Neuron (in vitro differentiated cells): ENCODE data around the gene SF3B3.

Experiments
- H2AFZ ChIP-seq: one replicate; pipeline ENCODE4 v1.6.1; 2013; ENCODE audit warnings: low read depth, mild to moderate bottlenecking, inconsistent platforms, low read length, moderate library complexity
- H3K27me3 ChIP-seq: one replicate; pipeline ENCODE4 v1.6.1; 2013; ENCODE audit warnings: low read length; ENCODE audit not compliant: insufficient read depth
- H3K36me3 ChIP-seq: one replicate; pipeline ENCODE4 v1.6.1; 2013; ENCODE audit warnings: low read length; ENCODE audit not compliant: insufficient read depth
- H3K4me1 ChIP-seq: one replicate; pipeline ENCODE4 v1.6.1; 2013; ENCODE audit warnings: low read length; ENCODE audit not compliant: insufficient read depth
- H3K4me3 ChIP-seq: 2 replicates; pipeline ENCODE4 v1.5.1; 2013; ENCODE audit warnings: mild to moderate bottlenecking, low read length, moderate library complexity
- H3K9me3 ChIP-seq: one replicate; pipeline ENCODE4 v1.6.1; 2013; ENCODE audit warnings: low read length

SF3B3 gene

GRCh38 chr16:70490261-70490660 is 33.4 kb upstream of the SF3B3 start:
- H3K4me1 ChIP-seq, result no peaks in the 10 kb centered on the region
- H3K4me3 ChIP-seq, result no peak overlapping the region
- H3K9me3 ChIP-seq, result no peaks in the 10 kb centered on the region
- H3K36me3 ChIP-seq, result peaks cover 32% of the 10 kb centered on the region
- no peak overlapping the region for H2AFZ ChIP-seq
- no peaks in the 10 kb centered on the region for H3K27me3 ChIP-seq

GRCh38 chr16:70493802-70494201 is 29.8 kb upstream of the SF3B3 start:
- peaks cover 55% of the 10 kb centered on the region for H3K36me3 ChIP-seq
- H3K9me3 ChIP-seq, result no peaks in the 10 kb centered on the region
- H3K27me3 ChIP-seq, result no peaks in the 10 kb centered on the region
- H3K4me3 ChIP-seq, result no peak overlapping the region
- H3K4me1 ChIP-seq, result no peaks in the 10 kb centered on the region
- H2AFZ ChIP-seq, result no peak overlapping the region

DNA sequence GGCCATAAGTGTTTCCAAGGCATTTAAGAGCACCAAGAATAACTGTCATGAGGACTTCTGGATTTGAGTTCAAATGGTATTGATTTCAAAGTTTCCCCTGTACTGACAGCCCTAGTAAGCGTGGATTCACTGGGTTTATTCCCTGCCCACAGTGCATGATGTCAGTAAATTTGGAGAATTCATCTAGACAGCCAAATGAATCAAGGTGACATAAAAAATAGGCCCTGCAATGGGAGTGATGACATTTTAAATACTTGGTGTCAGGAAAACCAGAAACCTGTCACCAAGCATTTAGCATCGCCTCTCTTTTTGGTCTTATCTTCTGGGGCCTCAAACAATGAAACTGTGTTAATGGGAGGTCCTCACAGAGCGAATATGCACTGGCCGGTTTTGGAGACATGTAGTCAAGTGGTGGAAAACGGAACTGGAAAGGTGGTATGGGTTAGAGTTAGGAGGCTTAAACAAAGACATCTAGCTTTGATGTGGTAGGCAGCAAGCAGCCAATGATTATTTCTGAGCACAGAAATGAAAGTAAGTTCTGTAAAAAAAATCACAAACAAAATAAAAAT is 29.3 kb upstream of the SF3B3 start:
- H3K4me1 ChIP-seq, result no peaks in the 10 kb centered on the region
- H3K36me3 ChIP-seq, result peaks cover 58% of the 10 kb centered on the region
- H3K4me3 ChIP-seq, result no peak overlapping the region
- no peaks in the 10 kb centered on the region for H3K9me3 ChIP-seq
- H2AFZ ChIP-seq, result no peak overlapping the region
- no peaks in the 10 kb centered on the region for H3K27me3 ChIP-seq

DNA sequence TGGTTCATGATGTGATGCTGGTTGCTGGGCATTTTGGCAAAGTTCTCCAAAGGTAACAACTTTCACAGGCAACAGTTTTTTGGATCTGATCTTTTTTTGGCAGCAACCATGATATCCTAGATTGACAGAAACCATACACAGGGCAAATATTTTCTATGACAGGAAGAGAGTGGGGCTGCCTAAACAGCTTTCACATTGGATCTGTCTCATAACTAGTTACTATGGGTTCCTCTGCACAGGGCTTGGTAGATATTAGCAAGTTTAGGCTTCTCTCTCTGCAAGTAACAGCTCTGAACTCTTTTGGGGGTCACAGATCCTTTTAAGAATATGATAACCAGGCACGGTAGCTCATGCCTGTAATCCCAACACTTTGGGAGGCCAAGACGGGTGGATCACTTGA is 28.8 kb upstream of the SF3B3 start:
- H3K4me3 ChIP-seq, result no peak overlapping the region
- H3K9me3 ChIP-seq, result no peaks in the 10 kb centered on the region
- no peak overlapping the region for H2AFZ ChIP-seq
- H3K36me3 ChIP-seq, result peaks cover 61% of the 10 kb centered on the region
- H3K4me1 ChIP-seq, result no peaks in the 10 kb centered on the region
- H3K27me3 ChIP-seq, result no peaks in the 10 kb centered on the region

- no peaks in the 10 kb centered on the region for H3K9me3 ChIP-seq
- H3K4me3 ChIP-seq, result no peak overlapping the region
- H3K4me1 ChIP-seq, result no peaks in the 10 kb centered on the region
- H3K36me3 ChIP-seq, result peaks cover 54% of the 10 kb centered on the region
- H2AFZ ChIP-seq, result no peak overlapping the region
- H3K27me3 ChIP-seq, result no peaks in the 10 kb centered on the region
These were observed 28.0 kb upstream of the SF3B3 start for GRCh38 chr16:70495425-70496182.

DNA sequence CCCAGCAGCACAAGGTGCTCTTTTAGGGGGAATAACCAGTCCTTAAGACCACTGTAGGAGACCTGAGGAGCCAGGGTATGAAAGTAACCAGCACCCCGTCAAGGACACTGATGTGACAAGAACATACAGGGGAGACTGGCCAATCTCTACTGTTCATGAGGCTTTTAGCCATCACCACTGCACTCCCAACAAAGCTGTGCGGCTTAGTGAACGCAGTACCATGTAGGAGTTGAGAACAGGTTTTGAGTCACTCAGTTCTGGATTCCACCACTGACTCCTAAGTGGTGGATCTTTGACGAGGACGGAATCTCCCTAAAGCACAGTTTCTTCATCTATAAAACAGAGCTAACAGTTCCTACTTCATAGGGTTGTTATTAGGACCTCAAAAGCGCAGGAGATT is 27.1 kb upstream of the SF3B3 start:
- no peaks in the 10 kb centered on the region for H3K27me3 ChIP-seq
- no peak overlapping the region for H3K4me3 ChIP-seq
- no peaks in the 10 kb centered on the region for H3K9me3 ChIP-seq
- peaks cover 60% of the 10 kb centered on the region for H3K36me3 ChIP-seq
- H3K4me1 ChIP-seq, result no peaks in the 10 kb centered on the region
- no peak overlapping the region for H2AFZ ChIP-seq

DNA sequence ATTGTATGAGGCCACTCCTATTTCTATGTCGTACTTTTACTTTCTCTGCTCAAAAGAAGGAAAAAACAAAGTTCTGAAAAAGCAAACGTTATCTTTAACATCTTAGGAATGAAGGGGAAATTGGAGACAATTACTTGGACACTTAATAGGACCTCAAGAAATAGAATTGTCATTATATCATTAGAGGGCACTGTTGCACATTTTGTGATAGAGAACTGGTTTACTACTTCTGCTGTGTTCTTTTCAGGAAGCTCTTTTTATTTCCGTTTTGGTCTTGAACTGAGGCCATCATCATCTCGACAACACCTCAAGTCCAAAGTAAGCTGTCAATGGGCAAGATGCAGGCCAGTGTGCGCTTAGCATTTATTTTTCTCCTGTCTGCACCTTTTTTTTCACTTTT is 14.9 kb upstream of the SF3B3 start:
- H3K4me1 ChIP-seq, result no peaks in the 10 kb centered on the region
- peaks cover 56% of the 10 kb centered on the region for H3K36me3 ChIP-seq
- H3K4me3 ChIP-seq, result no peak overlapping the region
- no peak overlapping the region for H2AFZ ChIP-seq
- no peaks in the 10 kb centered on the region for H3K9me3 ChIP-seq
- no peaks in the 10 kb centered on the region for H3K27me3 ChIP-seq

DNA sequence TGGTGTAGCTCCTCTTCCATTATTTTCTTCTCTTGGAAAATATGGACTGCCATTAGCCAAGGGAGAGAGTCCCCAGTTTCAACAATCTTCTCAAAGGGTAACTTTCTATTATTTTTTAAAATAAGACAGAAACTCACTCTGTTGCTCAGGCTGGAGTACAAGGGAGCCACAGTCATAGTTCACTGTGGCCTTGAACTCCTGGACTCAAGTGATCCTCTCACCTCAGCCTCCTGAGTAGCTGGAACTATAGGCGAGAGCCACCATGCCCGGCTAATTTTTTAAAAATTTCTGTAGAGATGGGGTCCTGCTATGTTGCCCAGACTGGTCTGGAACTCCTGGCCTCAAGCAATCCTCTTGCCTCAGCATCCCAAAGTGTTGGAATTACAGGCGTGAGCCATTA is 13.4 kb upstream of the SF3B3 start:
- Histone ChIP-seq H3K36me3 (peaks cover 69% of the 10 kb centered on the region), H3K4me3 (no peak overlapping the region), H3K27me3 (no peaks in the 10 kb centered on the region), H2AFZ (no peak overlapping the region), H3K4me1 (no peaks in the 10 kb centered on the region), H3K9me3 (no peaks in the 10 kb centered on the region)

DNA sequence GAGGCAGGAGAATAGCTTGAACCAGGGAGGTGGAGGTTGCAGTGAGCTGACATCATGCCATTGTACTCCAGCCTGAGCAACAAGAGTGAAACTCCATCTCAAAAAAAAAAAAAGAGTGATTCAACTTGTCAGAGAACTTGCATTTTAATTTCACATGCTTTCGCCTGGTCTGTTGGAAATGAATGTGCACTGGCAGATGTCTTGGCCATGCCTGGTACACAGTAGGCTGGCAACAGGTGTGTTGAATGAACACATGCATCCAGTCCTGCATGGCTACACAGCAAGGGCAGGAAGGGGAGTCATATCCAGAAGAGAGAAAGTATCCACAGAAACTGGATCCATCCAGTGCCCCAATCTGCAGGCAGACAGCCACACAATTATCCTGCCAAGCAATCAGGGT is 11.8 kb upstream of the SF3B3 start:
- H3K36me3 ChIP-seq, result peaks cover 80% of the 10 kb centered on the region
- H3K4me1 ChIP-seq, result no peaks in the 10 kb centered on the region
- H3K4me3 ChIP-seq, result no peak overlapping the region
- no peaks in the 10 kb centered on the region for H3K9me3 ChIP-seq
- no peak overlapping the region for H2AFZ ChIP-seq
- no peaks in the 10 kb centered on the region for H3K27me3 ChIP-seq

GRCh38 chr16:70512456-70512855 is 11.2 kb upstream of the SF3B3 start:
- H3K4me1 ChIP-seq, result no peaks in the 10 kb centered on the region
- peaks cover 80% of the 10 kb centered on the region for H3K36me3 ChIP-seq
- H2AFZ ChIP-seq, result no peak overlapping the region
- no peaks in the 10 kb centered on the region for H3K9me3 ChIP-seq
- no peak overlapping the region for H3K4me3 ChIP-seq
- H3K27me3 ChIP-seq, result no peaks in the 10 kb centered on the region

GRCh38 chr16:70520612-70521297 is 2.9 kb upstream of the SF3B3 start:
- Histone ChIP-seq H3K27me3 (no peaks in the 10 kb centered on the region), H3K4me1 (peaks cover 14% of the 10 kb centered on the region), H2AFZ (no peak overlapping the region)

DNA sequence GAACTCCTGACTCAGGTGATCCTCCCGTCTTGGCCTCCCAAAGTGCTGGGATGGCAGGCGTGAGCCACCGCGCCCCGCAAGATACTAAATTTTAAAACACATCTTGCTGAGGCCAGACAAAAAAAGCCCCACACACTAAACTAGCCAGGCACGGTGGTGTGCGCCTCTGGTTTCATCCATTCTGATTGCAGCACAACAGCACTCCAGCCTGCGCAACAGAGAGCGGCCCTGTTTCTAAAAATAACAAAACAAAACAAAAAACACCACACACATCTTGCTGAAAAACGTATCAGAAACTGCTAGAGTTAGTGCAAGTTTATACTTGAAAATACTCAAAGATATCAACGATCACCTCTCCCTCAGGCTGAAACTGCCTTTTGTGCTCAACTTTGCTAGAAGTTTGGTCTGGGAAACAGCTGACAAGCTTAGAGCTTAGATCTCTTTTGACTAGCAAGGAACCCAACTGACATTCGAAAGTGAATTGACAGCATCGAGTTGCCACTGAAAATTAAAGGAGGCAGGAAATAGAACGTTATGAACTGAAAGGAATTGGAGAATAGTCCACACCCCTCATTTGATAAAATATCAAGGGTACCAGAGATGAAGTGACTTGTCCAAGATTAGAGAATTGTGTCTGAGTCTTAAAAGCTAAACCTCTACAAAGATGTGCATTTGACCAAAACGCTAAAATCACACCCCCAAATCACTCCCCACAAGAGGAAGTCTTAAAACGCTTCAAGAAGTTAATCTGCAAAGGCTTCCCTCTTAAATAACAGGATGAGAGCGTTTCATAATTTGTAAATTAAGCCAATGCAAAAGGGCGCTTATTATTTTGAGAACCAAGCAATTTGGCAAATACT is 1.2 kb upstream of the SF3B3 start:
- Histone ChIP-seq H3K4me3 (peak overlapping the region; percentile 96), H2AFZ (peak overlapping the region; percentile 38), H3K4me1 (peaks cover 22% of the 10 kb centered on the region), H3K27me3 (no peaks in the 10 kb centered on the region), H3K9me3 (no peaks in the 10 kb centered on the region), H3K36me3 (peaks cover 30% of the 10 kb centered on the region)

More at GRCh38 chr16:70520612-70521297, 2.9 kb upstream of the SF3B3 start:
- H3K9me3 ChIP-seq, result no peaks in the 10 kb centered on the region
- no peak overlapping the region for H3K4me3 ChIP-seq
- peaks cover 33% of the 10 kb centered on the region for H3K36me3 ChIP-seq
